GM12878 (cell line): Measurements from ENCODE around the gene HOXA10. TPM values are rescaled to one million over a fixed set of nuclear protein-coding genes. Genes with fewer than 3 reads are reported as not detected.

ENCODE experiments used
- ATAC-seq: fragments of 200-7000 bp; cut with Tn5 transposase; 3 replicates; pipeline ENCODE4 v1.9.1; 2020; ENCODE audit warnings: mild to moderate bottlenecking, moderate library complexity
- BruUV-seq: library from RNA; stranded (reverse); fragments of 400-500 nt; replicated peaks from 2 replicates; lab custom pipeline; 2021; lab: Mats Ljungman, UMichigan
- CTCF ChIA-PET: fragments of 300-600 bp; sonication (Branson Sonifier 250); formaldehyde crosslinking; extraction: SDS; loops from one replicate; lab custom pipeline; 2021; ENCODE audit warnings: inconsistent platforms; lab: Yijun Ruan, JAX
- POLR2A ChIA-PET: fragments of 350-600 bp; formaldehyde crosslinking; extraction: SDS; loops from one replicate; lab custom pipeline; 2021; ENCODE audit warnings: inconsistent platforms; lab: Charles Lee
- RAD21 ChIA-PET: fragments of 300-600 bp; sonication (Branson Sonifier 250); formaldehyde crosslinking; loops from one replicate; lab custom pipeline; 2023; ENCODE audit warnings: antibody characterized with exemption; ENCODE audit not compliant: unreplicated experiment; lab: Charles Lee
- SMC1A ChIA-PET: fragments of 300-600 bp; sonication (Branson Sonifier 250); formaldehyde crosslinking; loops from one replicate; lab custom pipeline; 2023; ENCODE audit not compliant: unreplicated experiment, uncharacterized antibody; lab: Charles Lee
- DNase-seq: peaks from one replicate; pipeline ENCODE4 v3.0.0-alpha.2; 2011; ENCODE audit warnings: low read depth, low spot score
- FAIRE-seq: peaks from 3 replicates; lab custom pipeline; 2011; peaks lifted over from hg19 to GRCh38; lab: Jason Lieb, UNC
- H2AFZ ChIP-seq: 2 replicates; pipeline ENCODE4 v1.6.0; 2011; ENCODE audit warnings: low read depth, low read length, control low read depth; ENCODE audit not compliant: control insufficient read depth
- H3K27ac ChIP-seq: 2 replicates; pipeline ENCODE4 v1.5.1; 2011; ENCODE audit warnings: control low read depth; ENCODE audit not compliant: control insufficient read depth, insufficient read depth
- H3K27me3 ChIP-seq, 2 experiments: replicated peaks in 1 of 2; 2 replicates each; pipeline versions ENCODE4 v1.6.0 to v1.6.1; 2011; ENCODE audit warnings: low read length in 1 of 2; ENCODE audit not compliant: control insufficient read depth in 2 of 2, insufficient read depth in 2 of 2
- H3K36me3 ChIP-seq, 2 experiments: 2 replicates each; pipeline ENCODE4 v1.5.1; 2011; ENCODE audit warnings: low read length in 1 of 2; ENCODE audit not compliant: control insufficient read depth in 2 of 2, insufficient read depth in 2 of 2
- H3K4me1 ChIP-seq: 2 replicates; pipeline ENCODE4 v1.6.1; 2011; ENCODE audit warnings: mild to moderate bottlenecking, low read length, moderate library complexity, mixed read lengths; ENCODE audit not compliant: control insufficient read depth, insufficient read depth
- H3K4me2 ChIP-seq: 2 replicates; pipeline ENCODE4 v1.6.0; 2011; ENCODE audit warnings: control low read depth; ENCODE audit not compliant: control insufficient read depth, insufficient read depth
- H3K4me3 ChIP-seq: fragments of 200-600 bp; sonication (generic); 2 replicates; pipeline ENCODE4 v1.5.1; 2016
- H3K79me2 ChIP-seq: 2 replicates; pipeline ENCODE4 v1.6.0; 2011; ENCODE audit warnings: low read length; ENCODE audit not compliant: control insufficient read depth, insufficient read depth
- H3K9ac ChIP-seq: 2 replicates; pipeline ENCODE4 v1.8.0; 2011; ENCODE audit warnings: low read length, control low read depth, mixed read lengths; ENCODE audit not compliant: control insufficient read depth, insufficient read depth
- H3K9me3 ChIP-seq: replicated peaks from 3 replicates; pipeline ENCODE4 v1.5.1; 2011; ENCODE audit warnings: mild to moderate bottlenecking, low read length; ENCODE audit not compliant: control insufficient read depth, insufficient read depth
- H4K20me1 ChIP-seq: 2 replicates; pipeline ENCODE4 v1.6.0; 2011; ENCODE audit not compliant: control insufficient read depth, insufficient read depth
- ESRRA ChIP-seq: IDR thresholded peaks from 2 replicates; pipeline ENCODE4 v1.6.1; 2012; ENCODE audit warnings: mild to moderate bottlenecking, low read length, improper control_type of control experiment
- ETV6 ChIP-seq, 2 experiments: fragments of 450-650 bp in 1 of 2; IDR thresholded peaks in 1 of 2; conservative IDR thresholded peaks in 1 of 2; 2 replicates each; pipeline ENCODE4 v1.6.1; 2014; ENCODE audit warnings: antibody characterized with exemption in 1 of 2, borderline replicate concordance in 1 of 2, low read depth in 1 of 2, mild to moderate bottlenecking in 1 of 2, moderate library complexity in 1 of 2
- GABPA ChIP-seq: IDR thresholded peaks from 2 replicates; pipeline ENCODE4 v1.6.1; 2014; ENCODE audit warnings: antibody characterized with exemption, low read depth, mild to moderate bottlenecking, inconsistent platforms
- MEF2B ChIP-seq: fragments of 450-650 bp; IDR thresholded peaks from 2 replicates; pipeline ENCODE4 v1.6.1; 2018; ENCODE audit warnings: mild to moderate bottlenecking, moderate library complexity; ENCODE audit not compliant: partially characterized antibody, poor library complexity, severe bottlenecking
- NBN ChIP-seq: fragments of 450-650 bp; IDR thresholded peaks from 2 replicates; pipeline ENCODE4 v1.6.1; 2016
- PAX5 ChIP-seq: IDR thresholded peaks from 2 replicates; pipeline ENCODE4 v1.6.1; 2011; ENCODE audit warnings: low read depth, low read length, borderline replicate concordance
- PAX8 ChIP-seq: fragments of 450-650 bp; IDR thresholded peaks from 2 replicates; pipeline ENCODE4 v1.6.1; 2017; ENCODE audit warnings: mild to moderate bottlenecking, moderate library complexity
- POLR2A ChIP-seq: IDR thresholded peaks from 2 replicates; pipeline ENCODE4 v1.6.1; 2011; ENCODE audit warnings: low read depth, mild to moderate bottlenecking, low read length
- RBBP5 ChIP-seq: fragments of 200-600 bp; sonication (generic); conservative IDR thresholded peaks from 2 replicates; pipeline ENCODE4 v1.6.1; 2016
- RELA ChIP-seq: fragments of 450-650 bp; IDR thresholded peaks from 2 replicates; pipeline ENCODE4 v1.8.0; 2014; ENCODE audit warnings: borderline replicate concordance; ENCODE audit not compliant: partially characterized antibody
- SMAD1 ChIP-seq: fragments of 450-650 bp; IDR thresholded peaks from 2 replicates; pipeline ENCODE4 v1.6.1; 2018; ENCODE audit warnings: mild to moderate bottlenecking, low read depth; ENCODE audit not compliant: partially characterized antibody
- SMC3 ChIP-seq: IDR thresholded peaks from 2 replicates; pipeline ENCODE4 v1.6.1; 2011; ENCODE audit warnings: low read length, improper control_type of control experiment, borderline replicate concordance
- TAF1 ChIP-seq: IDR thresholded peaks from 2 replicates; pipeline ENCODE4 v1.6.1; 2011; ENCODE audit warnings: mild to moderate bottlenecking, low read depth, low read length, borderline replicate concordance
- WRNIP1 ChIP-seq: IDR thresholded peaks from 2 replicates; pipeline ENCODE4 v1.6.1; 2011; ENCODE audit warnings: low read depth, low read length, improper control_type of control experiment, borderline replicate concordance
- YBX1 ChIP-seq: fragments of 450-650 bp; IDR thresholded peaks from 2 replicates; pipeline ENCODE4 v1.6.1; 2016; ENCODE audit warnings: antibody characterized with exemption
- YY1 ChIP-seq: IDR thresholded peaks from 2 replicates; pipeline ENCODE4 v1.6.1; 2011; ENCODE audit warnings: low read depth, mild to moderate bottlenecking, low read length
- ZNF622 ChIP-seq: fragments of 450-650 bp; IDR thresholded peaks from 2 replicates; pipeline ENCODE4 v1.6.1; 2017; ENCODE audit warnings: mild to moderate bottlenecking, inconsistent platforms
- ZSCAN29 ChIP-seq: fragments of 450-650 bp; IDR thresholded peaks from 2 replicates; pipeline ENCODE4 v1.6.1; 2017; ENCODE audit warnings: mild to moderate bottlenecking, moderate library complexity
- WGBS: methylation state at CpG from one replicate; pipeline ENCODE4 v1.1.6; 2016; ENCODE audit warnings: low lambda C conversion rate; ENCODE audit not compliant: insufficient replicate concordance, insufficient coverage; ENCODE audit errors: missing lambda C conversion rate; 5-methylcytosine and 5-hydroxymethylcytosine counted together
- in situ Hi-C: fragments of 300-500 bp; cut with MboI; formaldehyde crosslinking; loops from 9 replicates; pipeline ENCODE4 v1.14.3; 2018; ENCODE audit warnings: mixed read lengths
- intact Hi-C: fragments of 100-400 bp; cut with micrococcal nuclease; formaldehyde crosslinking; loops from one replicate; pipeline ENCODE4 v1.14.2; 2022; ENCODE audit not compliant: unreplicated experiment
- polyA plus RNA-seq, 11 experiments: library from polyadenylated mRNA; depleted of rRNA in 4 of 11; unstranded in 6 of 11; stranded (reverse) in 5 of 11; fragments of >200 nt; fragmentation: Nextera tagmentation in 4 of 11; fragmentation: Illumina TruSeq in 1 of 11; extraction: Ambion mirVana in 4 of 11; extraction: Trizol in 1 of 11; gene quantifications; 1 replicate in 1 of 11; 2 replicates in 10 of 11; pipeline versions ENCODE4 v1.2.1 to v1.2.3, GENCODE V29; 2011 to 2016; ENCODE audit warnings: inconsistent platforms in 2 of 11, missing spikeins in 2 of 11, low read depth in 1 of 11
- total RNA-seq, 4 experiments: library from RNA; depleted of rRNA in 3 of 4; stranded (reverse); fragments of >200 nt in 3 of 4; fragmentation: Illumina TruSeq in 1 of 4; extraction: Trizol in 1 of 4; gene quantifications; 2 replicates each; pipeline versions ENCODE4 v1.2.1 to v1.2.3, GENCODE V29; 2013 to 2021
- TF ChIP-seq, protein P1 (sequence below): IDR thresholded peaks from 2 replicates; pipeline ENCODE4 v1.6.1; 2012; ENCODE audit warnings: low read depth, low read length, improper control_type of control experiment

HOXA10 gene
- total and polyA plus RNA-seq, 10 of the 15 experiments (the other 5 are each of a cell fraction or from before 2014, with no cell fraction given): not detected

DNA sequence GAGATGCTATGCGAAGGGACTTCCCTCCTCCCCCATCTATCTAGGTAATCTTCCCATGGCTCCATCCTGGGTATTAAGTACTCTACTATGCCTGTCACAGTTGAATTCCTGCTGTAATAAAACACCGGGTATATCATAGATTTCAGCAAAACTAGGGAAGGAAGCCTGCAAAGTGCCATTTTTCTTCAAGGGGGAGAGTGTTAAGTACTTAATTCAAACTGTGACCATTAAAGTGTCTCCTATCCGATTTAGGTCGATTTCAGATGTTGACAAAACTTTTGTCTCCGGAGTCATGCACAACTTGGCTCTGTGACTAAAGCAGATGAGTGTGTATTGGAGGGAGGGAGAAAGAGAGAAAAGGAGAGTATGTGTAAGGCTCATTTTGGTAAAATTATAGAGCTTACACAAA lies 48.1 kb downstream of the HOXA10 start:
- H3K9ac ChIP-seq: no peak overlapping the region
- SMC1A ChIA-PET: no interaction called here
- no peaks in the 10 kb centered on the region for H4K20me1 ChIP-seq
- no peaks in the 10 kb centered on the region for H3K36me3 ChIP-seq
- H3K79me2 ChIP-seq: no peaks in the 10 kb centered on the region
- intact Hi-C loops: no loop called here
- H3K4me3 ChIP-seq: no peak overlapping the region
- ATAC-seq (no peak), DNase-seq (no peak), FAIRE-seq (no peak)
- no TSS peak for BruUV-seq
- TF ChIP-seq PAX8 (no peak), YBX1 (no peak), WRNIP1 (no peak), ZNF622 (no peak), SMAD1 (no peak), TAF1 (no peak), ZSCAN29 (no peak), POLR2A (no peak), MEF2B (no peak), YY1 (no peak), RBBP5 (no peak), ESRRA (no peak), ETV6 (conservative IDR thresholded peaks at IDR 0.05 in 1 of 2, IDR thresholded peaks at IDR 0.05 in 1 of 2; ENCODE audit: borderline replicate concordance in 1 of 2, low read depth in 1 of 2) (no peak), NBN (no peak), RELA (no peak), PAX5 (no peak), SMC3 (no peak), GABPA (no peak)
- TF ChIP-seq, protein P1, sequence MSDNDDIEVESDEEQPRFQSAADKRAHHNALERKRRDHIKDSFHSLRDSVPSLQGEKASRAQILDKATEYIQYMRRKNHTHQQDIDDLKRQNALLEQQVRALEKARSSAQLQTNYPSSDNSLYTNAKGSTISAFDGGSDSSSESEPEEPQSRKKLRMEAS: no peak
- peaks cover 0 to 2% of the 10 kb centered on the region in 2 experiments; a peak in 3 of 4 replicates for H3K27me3 ChIP-seq
- no peak overlapping the region for H3K27ac ChIP-seq
- 57% methylated on average over 5 of the region's 5 CpGs for WGBS
- POLR2A ChIA-PET: no interaction called here
- RAD21 ChIA-PET: no interaction called here
- no peak overlapping the region for H3K4me2 ChIP-seq
- no peak overlapping the region for H2AFZ ChIP-seq
- in situ Hi-C loops: no loop called here
- no peaks in the 10 kb centered on the region for H3K9me3 ChIP-seq
- no peaks in the 10 kb centered on the region for H3K4me1 ChIP-seq
- CTCF ChIA-PET: no interaction called here
